HUES48 (cell line): ENCODE measurements around the gene ACSBG1.

ENCODE experiments used
- H3K27ac ChIP-seq: one replicate; pipeline ENCODE4 v1.7.0; 2013; ENCODE audit warnings: low read depth, low read length, inconsistent platforms
- H3K27me3 ChIP-seq: 2 replicates; pipeline ENCODE4 v1.6.1; 2013; ENCODE audit warnings: mild to moderate bottlenecking, low read length; ENCODE audit not compliant: control insufficient read depth, insufficient read depth
- H3K36me3 ChIP-seq: 2 replicates; pipeline ENCODE4 v1.6.1; 2013; ENCODE audit warnings: low read length; ENCODE audit not compliant: control insufficient read depth, insufficient read depth
- H3K4me1 ChIP-seq: 2 replicates; pipeline ENCODE4 v1.6.1; 2013; ENCODE audit warnings: mild to moderate bottlenecking, low read length; ENCODE audit not compliant: control insufficient read depth, insufficient read depth
- H3K4me3 ChIP-seq: 2 replicates; pipeline ENCODE4 v1.5.1; 2013; ENCODE audit warnings: mild to moderate bottlenecking, low read depth, low read length
- H3K9ac ChIP-seq: 2 replicates; pipeline ENCODE4 v1.6.1; 2013; ENCODE audit warnings: mild to moderate bottlenecking, low read depth, low read length, moderate library complexity
- H3K9me3 ChIP-seq: 2 replicates; pipeline ENCODE4 v1.6.1; 2013; ENCODE audit warnings: low read length; ENCODE audit not compliant: control insufficient read depth, insufficient read depth

The ACSBG1 gene

DNA sequence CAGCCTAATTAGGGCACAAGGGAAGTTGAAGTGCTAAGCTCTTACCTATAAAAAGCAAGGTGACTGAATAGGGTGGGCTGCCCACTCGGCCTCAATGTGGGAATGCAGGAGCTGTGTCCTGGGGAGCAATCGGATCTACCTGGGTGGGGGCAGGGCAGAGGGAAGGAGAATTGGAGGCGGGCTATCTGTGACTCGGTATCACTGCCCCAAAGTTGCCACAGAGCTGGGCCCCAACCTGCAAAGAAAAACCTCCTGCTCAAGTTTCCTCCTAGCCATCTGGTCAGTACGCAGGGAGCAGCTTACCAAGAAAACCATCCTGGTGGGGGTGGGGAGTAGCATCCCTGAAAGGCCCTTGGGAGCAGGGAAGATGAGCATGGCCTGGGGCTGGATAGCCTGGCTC is 113.8 kb downstream of the ACSBG1 start:
- H3K9me3 ChIP-seq: no peaks in the 10 kb centered on the region
- no peaks in the 10 kb centered on the region for H3K27me3 ChIP-seq
- H3K27ac ChIP-seq: no peak overlapping the region
- H3K9ac ChIP-seq: no peak overlapping the region
- H3K36me3 ChIP-seq: peaks cover 3% of the 10 kb centered on the region; the same call in 1 of the 2 replicates
- H3K4me1 ChIP-seq: peaks cover 12% of the 10 kb centered on the region
- H3K4me3 ChIP-seq: no peak overlapping the region
